22Rv1 (cell line): ENCODE results near the gene ADA.

Source experiments
- ZFX ChIP-seq: fragments of 450-650 bp; IDR thresholded peaks from 2 replicates; pipeline ENCODE4 v1.6.1; 2017; ENCODE audit warnings: antibody characterized with exemption, borderline replicate concordance
- TF ChIP-seq, protein P1 (sequence below): fragments of 450-650 bp; IDR thresholded peaks from 2 replicates; pipeline ENCODE4 v1.5.1; 2017; ENCODE audit warnings: mild to moderate bottlenecking

DNA sequence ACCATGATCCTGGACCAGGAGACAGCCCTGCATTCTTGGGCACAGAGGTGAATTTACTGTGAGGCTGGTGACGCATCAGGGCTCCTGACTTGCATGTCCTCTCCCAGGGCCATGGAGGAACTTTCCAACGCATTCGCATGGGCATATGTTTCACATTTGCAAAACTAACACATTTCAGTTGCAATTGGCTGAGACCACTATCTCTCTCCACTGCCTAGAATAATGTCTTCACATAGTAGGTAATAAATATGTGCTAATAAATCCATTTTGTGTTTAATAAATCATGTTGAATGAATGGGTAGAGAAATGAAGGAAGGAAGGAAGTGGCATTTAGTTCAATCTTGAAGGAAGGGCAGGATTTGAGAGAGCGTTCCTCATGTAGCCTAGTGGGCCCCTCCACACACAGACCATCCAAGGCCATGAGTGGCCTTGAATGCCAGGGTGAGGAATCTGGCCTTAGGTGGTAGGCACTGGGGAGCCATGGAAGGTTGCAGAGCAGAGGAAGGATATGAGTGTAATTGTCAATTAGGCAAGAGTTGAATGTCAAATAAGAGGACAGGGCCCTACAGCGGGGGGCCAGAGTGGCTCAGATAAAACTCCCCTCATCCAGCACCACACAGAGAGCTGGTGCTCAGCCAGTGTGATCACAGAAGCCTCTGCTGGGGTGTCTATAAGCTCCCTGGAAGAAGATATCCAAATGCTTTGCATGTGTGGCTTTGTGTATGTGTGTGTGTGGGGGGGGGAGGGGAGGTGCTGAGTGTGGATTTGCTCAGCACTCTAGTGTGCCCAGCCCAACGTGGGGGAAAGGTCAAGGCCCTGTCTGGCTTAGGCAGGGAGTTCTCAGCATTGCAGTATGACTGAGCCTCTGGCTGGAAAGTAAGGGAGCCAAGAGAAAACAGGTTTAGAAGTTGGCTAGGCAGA is 32.8 kb upstream of the ADA start:
- TF ChIP-seq, protein P1, sequence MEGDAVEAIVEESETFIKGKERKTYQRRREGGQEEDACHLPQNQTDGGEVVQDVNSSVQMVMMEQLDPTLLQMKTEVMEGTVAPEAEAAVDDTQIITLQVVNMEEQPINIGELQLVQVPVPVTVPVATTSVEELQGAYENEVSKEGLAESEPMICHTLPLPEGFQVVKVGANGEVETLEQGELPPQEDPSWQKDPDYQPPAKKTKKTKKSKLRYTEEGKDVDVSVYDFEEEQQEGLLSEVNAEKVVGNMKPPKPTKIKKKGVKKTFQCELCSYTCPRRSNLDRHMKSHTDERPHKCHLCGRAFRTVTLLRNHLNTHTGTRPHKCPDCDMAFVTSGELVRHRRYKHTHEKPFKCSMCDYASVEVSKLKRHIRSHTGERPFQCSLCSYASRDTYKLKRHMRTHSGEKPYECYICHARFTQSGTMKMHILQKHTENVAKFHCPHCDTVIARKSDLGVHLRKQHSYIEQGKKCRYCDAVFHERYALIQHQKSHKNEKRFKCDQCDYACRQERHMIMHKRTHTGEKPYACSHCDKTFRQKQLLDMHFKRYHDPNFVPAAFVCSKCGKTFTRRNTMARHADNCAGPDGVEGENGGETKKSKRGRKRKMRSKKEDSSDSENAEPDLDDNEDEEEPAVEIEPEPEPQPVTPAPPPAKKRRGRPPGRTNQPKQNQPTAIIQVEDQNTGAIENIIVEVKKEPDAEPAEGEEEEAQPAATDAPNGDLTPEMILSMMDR = no peak
- no peak for TF ChIP-seq ZFX
